ENCODE results near the gene ERBB4. TPM values are rescaled to one million over a fixed set of nuclear protein-coding genes. Genes with fewer than 3 reads are reported as not detected.

ERBB4 gene
- total RNA-seq, 1 experiment from 2014 or later: 0.04 TPM

- no peak overlapping the region for H3K4me3 Mint-ChIP-seq
Observed at GRCh38 chr2:211373203-211373602, 1165.4 kb downstream of the ERBB4 start.

More at GRCh38 chr2:211373203-211373602, 1165.4 kb downstream of the ERBB4 start:
- H3K27ac ChIP-seq (ENCODE audit: insufficient read length, low read depth, low read length): no peak overlapping the region
- TF ChIP-seq CTCF (conservative IDR thresholded peaks at IDR 0.05): no peak
- H3K79me1 ChIP-seq (ENCODE audit: insufficient read depth, low read depth, low read length, poor library complexity, severe bottlenecking): no peaks in the 10 kb centered on the region
- no peak overlapping the region for H2AK5ac ChIP-seq (ENCODE audit: insufficient read length, low read length)
- H3K27me3 ChIP-seq (ENCODE audit: insufficient read depth, low read length): no peaks in the 10 kb centered on the region
- H3K4me2 ChIP-seq (ENCODE audit: insufficient read depth, insufficient read length, low read length): no peak overlapping the region
- H2BK15ac ChIP-seq (ENCODE audit: low read depth, low read length): no peak overlapping the region
- H3K4me1 ChIP-seq (ENCODE audit: insufficient read depth, low read length): peaks cover 2% of the 10 kb centered on the region; the same call in 1 of the 2 replicates
- H3K9ac ChIP-seq (ENCODE audit: extremely low read depth, insufficient read length, low read length): no peak overlapping the region
- H3K9me3 ChIP-seq (ENCODE audit: control insufficient read depth, low read depth, low read length): no peaks in the 10 kb centered on the region
- H4K20me1 ChIP-seq (ENCODE audit: control insufficient read depth, insufficient read depth, insufficient read length): no peaks in the 10 kb centered on the region
- no peaks in the 10 kb centered on the region for H3K79me2 ChIP-seq (ENCODE audit: insufficient read depth, low read length)
- WGBS (ENCODE audit: extremely low coverage, insufficient read length, low lambda C conversion rate): no CpG with 5 or more reads among the region's 2 CpGs
- DNase-seq: no peak
- no peak overlapping the region for H3K27ac Mint-ChIP-seq
- no peaks in the 10 kb centered on the region for H3K36me3 Mint-ChIP-seq (ENCODE audit: insufficient read depth in 1 of 3, low read depth in 3 of 3)
- no peaks in the 10 kb centered on the region for H3K9me3 Mint-ChIP-seq
- H3K23me2 ChIP-seq (ENCODE audit: insufficient read length, low read depth, low read length, poor library complexity, severe bottlenecking): no peaks in the 10 kb centered on the region
- H2AFZ ChIP-seq (ENCODE audit: low read length): no peak overlapping the region
- H2BK5ac ChIP-seq (ENCODE audit: insufficient read length, low read length): no peak overlapping the region
- peaks cover 1 to 4% of the 10 kb centered on the region in 2 experiments for H3K4me1 Mint-ChIP-seq
- no peak overlapping the region for H2BK120ac ChIP-seq (ENCODE audit: low read depth, low read length, poor library complexity, severe bottlenecking)
- H3K18ac ChIP-seq (ENCODE audit: insufficient read length, low read depth, low read length): no peak overlapping the region
- no peaks in the 10 kb centered on the region for H3K27me3 Mint-ChIP-seq (ENCODE audit: low read depth)
- H2BK20ac ChIP-seq (ENCODE audit: low read depth, low read length, poor library complexity, severe bottlenecking): no peak overlapping the region
- H4K5ac ChIP-seq (ENCODE audit: insufficient read length, low read depth, low read length): no peak overlapping the region
- H4K91ac ChIP-seq (ENCODE audit: insufficient read length, low read depth, low read length): no peak overlapping the region
- no peak overlapping the region for H4K8ac ChIP-seq (replicated peaks; ENCODE audit: insufficient read length, low read depth, low read length)
- no peak overlapping the region for H3K4ac ChIP-seq (ENCODE audit: low read depth, low read length)
- H3K56ac ChIP-seq (ENCODE audit: insufficient read length, low read depth, low read length): no peak overlapping the region
- no peak overlapping the region for H3T11ph ChIP-seq (ENCODE audit: low read length)
- H3K23ac ChIP-seq (ENCODE audit: insufficient read length, low read depth, low read length): no peak overlapping the region
- no peak overlapping the region for H2BK12ac ChIP-seq (ENCODE audit: insufficient read length, low read depth, low read length)
- H3K14ac ChIP-seq (ENCODE audit: insufficient read depth, low read length): no peak overlapping the region

All from H9 (cell line).